Measurements from ENCODE around the gene SLAMF1.

DNA sequence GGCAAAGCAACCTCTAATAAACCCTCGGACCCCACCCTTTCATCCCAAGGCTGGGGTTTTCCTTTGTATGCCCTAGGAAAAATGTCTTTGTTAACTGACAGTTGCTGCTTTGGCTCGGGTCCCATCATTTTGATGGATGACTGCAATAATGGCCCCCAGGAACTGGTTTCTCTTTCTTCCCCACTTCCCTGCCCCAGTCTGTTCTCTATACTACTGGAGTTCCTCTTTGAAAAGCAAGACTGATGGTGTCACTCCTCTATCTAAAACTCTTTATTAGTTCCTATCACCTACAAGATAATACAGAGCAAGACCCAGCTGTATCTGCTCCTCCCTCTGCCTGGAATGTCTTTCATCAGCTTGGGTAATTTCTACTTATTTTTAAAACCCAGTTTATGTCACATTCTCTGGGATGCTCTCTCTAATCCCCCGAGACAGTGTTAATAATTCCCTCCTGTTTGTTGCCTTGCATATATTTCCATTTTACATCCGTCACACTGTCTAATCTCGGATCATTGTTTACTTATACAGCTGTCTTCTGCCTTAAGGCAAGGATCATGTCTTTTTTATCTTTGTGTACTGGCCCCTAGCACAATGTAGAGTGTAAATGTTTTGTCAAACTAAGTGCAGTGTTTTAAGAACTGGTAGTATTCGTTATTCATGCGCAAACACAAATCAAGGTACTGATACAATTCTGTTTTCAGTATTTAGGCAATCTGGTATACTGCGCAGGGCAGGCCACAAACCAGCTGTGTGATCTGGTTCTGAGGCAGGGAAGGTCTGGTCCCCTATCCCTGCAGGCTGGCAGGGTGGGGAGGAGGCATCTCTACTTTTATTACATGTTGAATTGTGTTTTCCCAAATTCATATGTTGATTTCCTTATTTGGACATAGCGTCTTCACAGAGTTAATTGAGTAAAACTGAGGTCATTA, 16.1 kb downstream of the SLAMF1 start:
- TF ChIP-seq, protein P1, sequence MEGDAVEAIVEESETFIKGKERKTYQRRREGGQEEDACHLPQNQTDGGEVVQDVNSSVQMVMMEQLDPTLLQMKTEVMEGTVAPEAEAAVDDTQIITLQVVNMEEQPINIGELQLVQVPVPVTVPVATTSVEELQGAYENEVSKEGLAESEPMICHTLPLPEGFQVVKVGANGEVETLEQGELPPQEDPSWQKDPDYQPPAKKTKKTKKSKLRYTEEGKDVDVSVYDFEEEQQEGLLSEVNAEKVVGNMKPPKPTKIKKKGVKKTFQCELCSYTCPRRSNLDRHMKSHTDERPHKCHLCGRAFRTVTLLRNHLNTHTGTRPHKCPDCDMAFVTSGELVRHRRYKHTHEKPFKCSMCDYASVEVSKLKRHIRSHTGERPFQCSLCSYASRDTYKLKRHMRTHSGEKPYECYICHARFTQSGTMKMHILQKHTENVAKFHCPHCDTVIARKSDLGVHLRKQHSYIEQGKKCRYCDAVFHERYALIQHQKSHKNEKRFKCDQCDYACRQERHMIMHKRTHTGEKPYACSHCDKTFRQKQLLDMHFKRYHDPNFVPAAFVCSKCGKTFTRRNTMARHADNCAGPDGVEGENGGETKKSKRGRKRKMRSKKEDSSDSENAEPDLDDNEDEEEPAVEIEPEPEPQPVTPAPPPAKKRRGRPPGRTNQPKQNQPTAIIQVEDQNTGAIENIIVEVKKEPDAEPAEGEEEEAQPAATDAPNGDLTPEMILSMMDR (IDR thresholded peaks at IDR 0.05; ENCODE audit: insufficient read depth, low read depth, low read length): no peak
- TF ChIP-seq EZH2 (IDR thresholded peaks at IDR 0.05; ENCODE audit: insufficient read depth, low read length): no peak
